GM04503 (cell line): ENCODE results near the gene SLFN5.
"Not testable (repeated sequence)": the region's sequence is repeated elsewhere in the genome, so short reads cannot be mapped to it uniquely, and the experiment has no call there.

Experiments
- DNase-seq: peaks from one replicate; pipeline ENCODE4 v3.0.0-alpha.2; 2012; ENCODE audit warnings: low read depth

The SLFN5 gene

DNA sequence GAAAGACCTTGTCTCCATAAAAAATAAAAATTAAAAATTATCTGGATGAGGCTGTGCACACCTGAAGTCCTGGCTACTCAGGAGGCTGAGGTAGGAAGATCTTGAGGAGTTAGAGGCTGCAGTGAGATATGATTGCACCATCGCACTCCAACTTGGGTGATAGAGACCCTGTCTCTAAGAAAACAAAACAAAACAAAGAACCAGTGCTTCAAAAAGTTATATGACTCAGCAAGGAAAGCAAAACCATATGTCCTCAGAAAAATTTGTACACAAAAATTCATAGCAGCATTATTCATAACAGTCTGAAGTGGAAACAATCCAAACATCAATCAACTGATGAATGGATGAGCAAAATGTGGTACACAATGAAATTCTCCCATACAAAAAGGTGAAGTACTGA, 48.9 kb downstream of the SLFN5 start:
- DNase-seq: peak; percentile 71

DNA sequence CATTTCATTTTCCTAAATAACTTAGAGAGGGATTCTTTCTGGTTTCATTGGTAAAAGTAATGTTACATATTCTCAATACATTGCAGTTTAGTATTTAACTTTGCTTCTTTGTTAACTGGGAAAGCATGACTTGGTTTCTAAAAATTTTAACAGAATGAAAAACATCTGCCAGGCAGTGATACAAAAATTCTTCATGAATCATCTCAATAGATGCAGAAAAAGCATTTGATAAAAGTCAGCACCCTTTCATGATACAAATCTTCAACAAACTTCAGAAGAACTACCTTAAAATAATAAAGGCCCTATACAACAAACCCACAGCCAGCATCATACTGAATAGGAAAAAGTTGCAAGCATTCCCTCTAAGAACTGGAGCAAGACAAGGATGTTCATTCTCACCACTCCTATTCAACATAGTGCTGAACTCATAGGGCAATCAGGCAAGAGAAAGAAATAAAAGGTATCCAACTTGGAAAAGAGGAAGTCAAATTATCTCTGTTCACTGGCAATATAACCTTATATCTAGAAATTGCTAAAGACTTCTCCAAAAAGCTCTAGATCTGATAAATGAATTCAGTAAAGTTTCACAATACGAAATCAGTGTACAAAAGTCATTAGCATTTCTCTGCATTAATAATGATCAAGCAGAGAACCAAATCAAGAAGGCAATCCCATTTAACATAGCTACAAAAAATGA, 50.4 kb downstream of the SLFN5 start:
- DNase-seq: no peak

DNA sequence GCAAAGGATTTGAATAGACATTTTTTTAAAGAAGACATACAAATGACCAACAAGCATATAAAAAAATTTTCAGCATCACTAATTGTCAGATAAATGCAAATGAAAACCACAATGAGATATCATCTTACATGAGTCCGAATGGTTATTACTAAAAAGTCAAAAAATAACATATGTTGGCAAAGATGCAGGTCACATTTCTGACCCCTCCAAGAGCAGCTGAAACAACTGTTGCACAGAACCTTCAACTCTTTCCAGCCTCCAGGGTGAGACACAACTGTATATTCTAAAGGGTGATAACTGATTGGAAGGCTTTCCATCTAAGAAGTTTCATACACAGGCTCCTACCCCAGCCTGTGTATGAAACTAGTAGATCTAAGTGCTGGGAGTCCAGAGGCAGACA, 51.9 kb downstream of the SLFN5 start:
- DNase-seq: no peak

DNA sequence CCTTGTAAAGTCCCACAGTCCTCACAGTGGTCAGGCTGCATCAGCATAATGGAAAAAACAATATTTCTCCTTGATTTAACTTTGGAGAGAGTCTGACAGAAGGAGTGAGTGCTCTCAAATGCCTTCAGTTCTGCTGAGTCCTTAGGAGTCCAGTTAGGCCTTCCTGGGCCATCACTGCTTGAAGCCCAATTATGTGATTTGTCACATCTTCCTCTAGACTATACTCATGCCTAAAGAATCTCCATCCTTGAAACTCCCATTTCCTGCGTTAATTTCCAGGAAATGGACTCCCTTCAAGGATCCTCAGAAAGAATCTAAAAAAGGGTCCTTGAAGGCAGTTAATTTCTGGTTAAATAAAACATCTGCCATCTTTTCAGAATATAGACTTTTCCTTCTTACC, 52.8 kb downstream of the SLFN5 start:
- DNase-seq: no peak

- no peak for DNase-seq
Observed at GRCh38 chr17:35297666-35298065, 54.8 kb downstream of the SLFN5 start.

DNA sequence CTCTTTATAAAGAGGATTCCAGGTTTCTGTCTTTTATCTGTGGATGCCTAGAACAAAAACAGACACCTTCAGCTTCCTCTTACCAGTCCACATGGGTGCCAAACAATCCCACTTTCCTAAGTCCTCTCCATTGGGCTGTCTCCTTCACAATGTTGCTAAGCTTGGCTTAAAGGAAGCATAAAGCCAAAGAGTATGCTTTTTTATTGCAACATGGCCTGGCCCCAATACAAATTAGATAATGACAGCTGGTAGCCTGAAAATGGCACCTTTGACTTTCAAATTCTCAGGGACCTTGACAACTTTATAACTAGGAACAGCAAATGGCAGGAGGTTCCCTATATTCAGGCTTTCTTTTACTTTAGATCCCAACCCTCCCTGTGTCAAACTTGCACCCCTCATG, 55.8 kb downstream of the SLFN5 start:
- DNase-seq: no peak

GRCh38 chr17:35299135-35299534, 56.3 kb downstream of the SLFN5 start:
- no peak for DNase-seq

GRCh38 chr17:35309345-35309744, 66.5 kb downstream of the SLFN5 start:
- DNase-seq: not testable (repeated sequence)

DNA sequence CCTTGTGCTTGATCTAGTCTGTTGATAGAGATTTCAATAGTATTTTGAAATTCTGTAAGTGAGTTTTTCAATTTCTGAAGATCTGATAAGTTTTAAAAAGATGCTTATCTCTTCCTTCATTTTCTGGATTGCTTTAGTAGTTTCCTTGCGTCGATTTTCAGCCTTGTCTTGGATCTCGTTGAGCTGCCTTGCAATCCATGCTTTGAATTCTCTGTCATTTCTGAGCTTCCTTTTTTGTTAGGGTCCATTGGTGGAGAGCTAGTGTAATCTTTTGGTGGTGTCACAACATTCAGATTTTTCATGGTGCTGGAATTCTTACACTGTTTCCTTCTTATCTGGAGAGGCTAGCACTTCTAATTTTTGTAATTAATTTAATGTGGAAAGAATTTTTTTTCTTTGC, 69.5 kb downstream of the SLFN5 start:
- no peak for DNase-seq

GRCh38 chr17:35312790-35313711, 70.2 kb downstream of the SLFN5 start:
- DNase-seq: no peak

DNA sequence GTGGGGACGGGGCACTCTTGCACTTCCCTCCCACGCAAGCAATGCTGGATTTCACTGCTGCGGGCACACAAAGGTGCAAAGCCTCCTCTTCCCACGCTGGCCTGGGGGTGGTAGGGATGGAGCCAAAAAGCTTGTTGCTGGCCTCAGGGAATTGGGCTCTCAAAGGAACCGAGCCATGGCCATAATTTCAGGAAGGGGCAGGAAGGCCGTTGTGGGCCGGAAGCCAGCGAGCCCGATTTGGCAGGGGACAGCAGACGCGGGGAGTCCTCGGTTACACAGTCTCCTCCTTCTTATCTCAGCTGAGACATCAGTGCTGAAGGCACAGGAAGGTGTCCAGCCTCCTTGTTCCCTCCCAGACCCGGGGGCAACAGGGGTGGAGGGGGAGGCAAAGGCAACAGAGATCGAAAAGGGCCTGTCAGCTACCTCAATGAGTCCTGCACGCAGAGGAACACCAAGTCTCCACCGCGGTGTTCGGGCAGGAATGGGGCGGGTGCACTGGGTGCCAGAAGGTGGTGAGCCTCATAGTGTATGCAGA, 71.1 kb downstream of the SLFN5 start:
- DNase-seq: no peak

DNA sequence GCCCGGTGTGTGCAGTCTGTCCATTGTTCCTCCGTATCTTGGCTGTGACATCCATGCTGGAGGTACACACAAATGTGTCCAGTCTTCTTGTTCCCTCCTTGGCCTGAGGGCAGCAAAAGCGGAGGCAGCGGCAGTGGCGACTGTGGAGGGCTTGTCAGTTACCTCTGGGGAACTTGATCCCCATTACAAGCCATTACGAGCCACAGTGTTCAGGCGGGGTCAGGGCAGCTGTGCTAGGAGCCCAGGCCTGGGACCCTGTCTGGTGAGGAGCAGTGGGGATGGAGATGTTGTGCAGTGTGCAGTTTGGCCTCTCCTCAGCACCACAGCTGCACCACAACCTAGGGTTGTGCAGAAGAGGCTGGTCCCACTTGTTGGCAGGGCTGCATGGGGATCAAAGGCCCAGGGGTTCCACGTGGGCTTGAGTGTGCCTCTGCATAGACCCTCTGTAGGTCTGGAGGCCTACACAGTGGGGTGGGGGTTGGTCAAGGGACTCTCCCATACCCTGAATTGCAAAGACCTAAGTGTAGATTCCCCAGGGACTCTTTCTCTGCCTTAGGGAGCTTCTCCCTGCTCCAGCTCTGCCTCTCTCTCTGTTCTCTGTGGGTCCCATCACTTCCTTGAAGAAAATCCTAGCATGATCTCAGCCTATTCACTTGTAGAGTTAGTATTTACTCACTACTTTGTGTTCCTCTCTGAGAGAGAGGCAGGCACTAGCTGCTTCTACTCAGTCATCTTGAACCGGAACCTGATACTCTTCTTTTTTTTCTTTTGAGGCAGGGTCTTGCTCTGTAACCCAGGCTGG, 71.7 kb downstream of the SLFN5 start:
- DNase-seq: no peak

- peak; percentile 78 for DNase-seq
Observed at GRCh38 chr17:35315283-35315682, 72.4 kb downstream of the SLFN5 start.

DNA sequence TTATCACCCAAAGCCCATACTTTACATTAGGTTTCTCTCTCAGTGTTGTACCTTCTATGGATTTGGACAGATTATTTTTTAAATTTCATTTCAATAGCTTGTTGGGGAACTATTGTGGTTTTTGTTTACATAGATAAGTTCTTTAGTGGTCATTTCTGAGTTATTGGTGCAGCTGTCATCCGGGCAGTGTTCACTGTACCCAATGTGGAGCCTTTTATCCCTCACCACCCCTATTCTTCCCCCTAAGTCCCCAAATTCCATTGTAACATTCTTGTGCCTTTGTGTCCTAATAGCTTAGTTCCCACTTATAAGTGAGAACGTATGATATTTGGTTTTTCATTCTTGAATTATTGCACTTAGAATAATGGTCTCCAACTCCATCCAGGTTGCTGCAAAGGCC, 73.1 kb downstream of the SLFN5 start:
- DNase-seq: no peak

DNA sequence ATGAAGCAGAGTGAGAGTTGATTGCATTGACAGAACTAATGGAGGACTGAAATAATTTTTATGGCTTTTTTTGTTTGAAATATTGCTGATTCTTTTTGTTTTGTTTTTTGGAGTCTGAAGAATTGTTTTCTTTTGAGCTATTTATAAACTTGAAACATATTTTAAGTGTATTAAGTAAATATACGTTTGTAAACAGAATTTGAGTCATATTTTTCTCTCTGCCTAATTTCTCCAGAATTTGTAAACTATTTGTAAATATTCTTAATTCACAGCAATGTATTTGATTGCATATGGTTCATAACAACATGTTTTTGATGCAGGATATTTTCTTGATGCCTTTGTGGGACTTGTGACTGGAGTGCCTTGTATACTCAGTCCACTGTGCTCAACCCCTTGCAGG, 79.9 kb downstream of the SLFN5 start:
- no peak for DNase-seq
